ENCODE data around the gene COG5. TPM values are rescaled to one million over a fixed set of nuclear protein-coding genes. Genes with fewer than 3 reads are reported as not detected.

The COG5 gene
- total RNA-seq, 1 donor from 2014 or later, result 37.2 TPM

- Mint-ChIP-seq H3K9me3 (peaks cover 8% of the 10 kb centered on the region), H3K4me1 (ENCODE audit: unreplicated experiment) (no peaks in the 10 kb centered on the region), H3K27me3 (no peaks in the 10 kb centered on the region), H3K36me3 (peaks cover 6% of the 10 kb centered on the region), H3K4me3 (no peak overlapping the region), H3K27ac (no peak overlapping the region)
- no peak for DNase-seq (ENCODE audit: extremely low spot score, unreplicated experiment)
- TF ChIP-seq, protein P1, sequence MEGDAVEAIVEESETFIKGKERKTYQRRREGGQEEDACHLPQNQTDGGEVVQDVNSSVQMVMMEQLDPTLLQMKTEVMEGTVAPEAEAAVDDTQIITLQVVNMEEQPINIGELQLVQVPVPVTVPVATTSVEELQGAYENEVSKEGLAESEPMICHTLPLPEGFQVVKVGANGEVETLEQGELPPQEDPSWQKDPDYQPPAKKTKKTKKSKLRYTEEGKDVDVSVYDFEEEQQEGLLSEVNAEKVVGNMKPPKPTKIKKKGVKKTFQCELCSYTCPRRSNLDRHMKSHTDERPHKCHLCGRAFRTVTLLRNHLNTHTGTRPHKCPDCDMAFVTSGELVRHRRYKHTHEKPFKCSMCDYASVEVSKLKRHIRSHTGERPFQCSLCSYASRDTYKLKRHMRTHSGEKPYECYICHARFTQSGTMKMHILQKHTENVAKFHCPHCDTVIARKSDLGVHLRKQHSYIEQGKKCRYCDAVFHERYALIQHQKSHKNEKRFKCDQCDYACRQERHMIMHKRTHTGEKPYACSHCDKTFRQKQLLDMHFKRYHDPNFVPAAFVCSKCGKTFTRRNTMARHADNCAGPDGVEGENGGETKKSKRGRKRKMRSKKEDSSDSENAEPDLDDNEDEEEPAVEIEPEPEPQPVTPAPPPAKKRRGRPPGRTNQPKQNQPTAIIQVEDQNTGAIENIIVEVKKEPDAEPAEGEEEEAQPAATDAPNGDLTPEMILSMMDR (conservative IDR thresholded peaks at IDR 0.05), result no peak
These were observed 121.0 kb downstream of the COG5 start for GRCh38 chr7:107442678-107443077.

GRCh38 chr7:107441581-107442422 is 121.9 kb downstream of the COG5 start:
- Mint-ChIP-seq H3K36me3 (peaks cover 6% of the 10 kb centered on the region), H3K4me1 (ENCODE audit: unreplicated experiment) (no peaks in the 10 kb centered on the region), H3K27ac (no peak overlapping the region), H3K9me3 (peaks cover 8% of the 10 kb centered on the region), H3K27me3 (no peaks in the 10 kb centered on the region), H3K4me3 (no peak overlapping the region)
- DNase-seq (ENCODE audit: extremely low spot score, unreplicated experiment), result no peak
- TF ChIP-seq, protein P1 (conservative IDR thresholded peaks at IDR 0.05), result no peak

GRCh38 chr7:107439025-107439424 is 124.7 kb downstream of the COG5 start:
- Mint-ChIP-seq H3K27ac (no peak overlapping the region), H3K4me1 (ENCODE audit: unreplicated experiment) (no peaks in the 10 kb centered on the region), H3K27me3 (no peaks in the 10 kb centered on the region), H3K9me3 (peaks cover 14% of the 10 kb centered on the region), H3K4me3 (no peak overlapping the region), H3K36me3 (peaks cover 11% of the 10 kb centered on the region)
- DNase-seq (ENCODE audit: extremely low spot score, unreplicated experiment), result no peak
- TF ChIP-seq, protein P1 (conservative IDR thresholded peaks at IDR 0.05), result no peak

DNA sequence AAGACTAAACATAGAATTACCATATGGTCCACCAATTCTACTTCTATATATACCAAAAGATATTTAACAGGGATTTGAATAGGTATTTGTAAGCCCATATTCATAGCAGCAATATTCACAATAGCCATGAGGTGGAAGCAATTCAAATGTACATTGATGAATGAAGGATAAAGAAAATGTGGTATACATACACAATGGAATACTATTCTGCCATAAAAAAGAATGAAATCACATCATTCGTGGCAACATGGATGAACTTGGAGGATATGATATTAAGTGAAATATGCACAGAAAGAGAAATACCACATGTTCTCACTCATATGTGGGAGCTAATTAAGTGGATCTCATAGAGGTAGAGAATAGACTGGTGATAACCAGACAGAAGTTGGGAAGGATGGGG is 128.0 kb downstream of the COG5 start:
- TF ChIP-seq, protein P1 (conservative IDR thresholded peaks at IDR 0.05), result no peak
- H3K9me3 Mint-ChIP-seq, result peaks cover 14% of the 10 kb centered on the region
- H3K27ac Mint-ChIP-seq, result no peak overlapping the region
- no peak overlapping the region for H3K4me3 Mint-ChIP-seq
- no peaks in the 10 kb centered on the region for H3K4me1 Mint-ChIP-seq (ENCODE audit: unreplicated experiment)
- H3K36me3 Mint-ChIP-seq, result peaks cover 10% of the 10 kb centered on the region
- H3K27me3 Mint-ChIP-seq, result no peaks in the 10 kb centered on the region
- DNase-seq (ENCODE audit: extremely low spot score, unreplicated experiment), result no peak

DNA sequence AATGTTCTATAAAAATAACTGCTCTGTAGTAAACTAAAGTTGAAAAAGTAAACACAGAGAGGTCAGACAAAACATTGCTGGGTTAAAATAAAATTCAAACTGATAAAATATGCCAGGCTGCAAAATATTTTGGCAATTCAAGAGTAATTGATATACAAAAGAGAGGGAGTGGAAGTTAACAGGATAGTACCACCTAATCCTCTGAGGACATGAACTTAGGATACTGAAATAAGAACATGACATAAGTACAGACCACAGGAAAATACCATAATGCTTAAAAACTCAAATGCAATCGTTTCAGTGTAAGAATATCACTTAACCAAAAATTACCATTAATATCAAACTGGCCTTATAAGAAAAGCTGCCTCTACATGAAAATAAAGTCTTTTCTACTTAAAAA is 131.5 kb downstream of the COG5 start:
- TF ChIP-seq, protein P1 (conservative IDR thresholded peaks at IDR 0.05), result no peak
- H3K4me3 Mint-ChIP-seq, result no peak overlapping the region
- DNase-seq (ENCODE audit: extremely low spot score, unreplicated experiment), result no peak
- H3K4me1 Mint-ChIP-seq (ENCODE audit: unreplicated experiment), result no peaks in the 10 kb centered on the region
- H3K27ac Mint-ChIP-seq, result no peak overlapping the region
- peaks cover 17% of the 10 kb centered on the region for H3K9me3 Mint-ChIP-seq
- peaks cover 10% of the 10 kb centered on the region for H3K36me3 Mint-ChIP-seq
- no peaks in the 10 kb centered on the region for H3K27me3 Mint-ChIP-seq

Measured in type B pancreatic cell (in vitro differentiated cells).